ENCODE data around the gene TMCO4.

Gene TMCO4

DNA sequence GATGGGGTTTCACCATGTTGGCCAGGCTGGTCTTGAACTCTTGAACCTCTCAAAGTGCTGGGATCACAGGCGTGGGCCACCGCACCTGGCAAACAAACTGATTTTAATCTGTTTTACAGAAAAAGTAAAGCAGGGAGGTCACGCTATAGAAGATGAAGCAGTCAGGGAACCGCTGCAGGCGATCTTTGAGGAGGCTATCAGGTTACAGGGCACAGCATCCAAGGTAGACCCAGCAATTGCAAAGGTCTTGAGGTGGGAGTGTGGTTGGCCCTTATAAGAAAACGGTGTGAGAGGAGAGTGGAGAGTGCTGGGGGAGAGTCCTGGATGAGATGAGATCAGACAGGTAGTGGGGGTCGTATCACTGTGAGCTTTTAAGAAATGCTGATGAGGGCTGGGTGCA is 2.6 kb upstream of the TMCO4 start:
- DNase-seq (ENCODE audit: low read depth): no peak
- no peak for TF ChIP-seq CTCF (conservative IDR thresholded peaks at IDR 0.05; ENCODE audit: control insufficient read depth, insufficient read depth, low read depth, low read length)
- no peak overlapping the region for H3K4me3 ChIP-seq (ENCODE audit: control insufficient read depth, low read depth, low read length)

- peak; percentile 77 for DNase-seq (ENCODE audit: low read depth)
- H3K4me3 ChIP-seq (ENCODE audit: control insufficient read depth, low read depth, low read length): peak overlapping the region; percentile 48
- no peak for TF ChIP-seq CTCF (conservative IDR thresholded peaks at IDR 0.05; ENCODE audit: control insufficient read depth, insufficient read depth, low read depth, low read length)
Measured at GRCh38 chr1:19800076-19800804, 524 bp upstream of the TMCO4 start.

GRCh38 chr1:19798486-19799229 is 1.1 kb downstream of the TMCO4 start:
- peak overlapping the region; percentile 46 for H3K4me3 ChIP-seq (ENCODE audit: control insufficient read depth, low read depth, low read length)
- TF ChIP-seq CTCF (conservative IDR thresholded peaks at IDR 0.05; ENCODE audit: control insufficient read depth, insufficient read depth, low read depth, low read length): no peak
- DNase-seq (ENCODE audit: low read depth): no peak

DNA sequence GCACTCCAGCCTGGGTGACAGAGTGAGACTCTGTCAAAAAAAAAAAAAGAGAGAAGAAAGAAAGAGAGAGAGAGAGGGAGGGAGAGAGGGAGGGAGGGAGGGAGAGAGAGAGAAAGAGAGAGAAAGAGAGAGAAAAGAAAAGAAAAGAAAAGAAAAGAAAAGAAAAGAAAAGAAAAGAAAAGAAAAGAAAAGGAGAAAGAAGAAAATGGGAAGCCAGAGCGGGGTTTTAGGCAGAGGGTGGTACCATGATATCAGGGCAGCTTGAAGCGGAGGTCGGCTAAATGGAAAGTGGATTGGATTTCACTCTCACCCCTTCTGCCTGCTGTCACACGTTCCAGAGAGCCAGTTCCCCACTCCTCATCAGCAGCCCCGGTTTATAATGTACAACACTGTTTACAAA is 1.9 kb downstream of the TMCO4 start:
- TF ChIP-seq CTCF (conservative IDR thresholded peaks at IDR 0.05; ENCODE audit: control insufficient read depth, insufficient read depth, low read depth, low read length): no peak
- H3K4me3 ChIP-seq (ENCODE audit: control insufficient read depth, low read depth, low read length): no peak overlapping the region
- no peak for DNase-seq (ENCODE audit: low read depth)

- H3K4me3 ChIP-seq (ENCODE audit: control insufficient read depth, low read depth, low read length): no peak overlapping the region
- no peak for TF ChIP-seq CTCF (conservative IDR thresholded peaks at IDR 0.05; ENCODE audit: control insufficient read depth, insufficient read depth, low read depth, low read length)
- no peak for DNase-seq (ENCODE audit: low read depth)
Measured at GRCh38 chr1:19794583-19794982, 5.1 kb downstream of the TMCO4 start.

DNA sequence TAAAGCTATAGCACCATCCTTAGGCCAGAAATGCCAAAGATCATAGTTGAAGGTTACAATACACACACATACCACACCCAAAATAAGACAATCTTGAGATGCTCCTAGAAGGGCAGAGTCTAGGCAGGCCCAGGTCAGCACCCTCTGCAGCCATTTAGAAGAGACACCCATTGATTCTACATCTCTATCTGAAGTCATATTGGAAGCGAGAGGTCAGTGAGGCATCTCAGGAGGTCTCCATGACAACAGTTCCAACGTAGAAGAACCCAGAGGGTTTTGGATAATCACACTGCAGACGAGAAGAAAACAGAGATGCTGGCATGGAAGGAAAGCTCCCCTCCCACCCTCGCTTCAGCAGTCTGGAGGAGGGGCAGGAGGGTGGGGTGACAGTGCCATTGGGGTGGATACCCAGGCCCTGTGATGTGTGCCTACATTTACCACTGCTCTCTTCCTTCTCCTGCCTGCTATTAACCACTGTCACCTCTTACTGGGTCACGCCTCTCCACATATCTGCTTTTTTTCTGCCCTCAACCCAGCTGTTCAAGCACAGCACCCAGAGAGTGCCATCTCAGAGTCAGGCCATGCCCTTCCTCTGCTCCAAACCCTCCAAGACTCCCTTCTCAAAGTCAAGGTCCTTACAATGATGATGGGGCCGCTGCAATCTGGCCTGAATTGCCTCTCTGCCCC is 6.2 kb downstream of the TMCO4 start:
- no peak for DNase-seq (ENCODE audit: low read depth)
- no peak overlapping the region for H3K4me3 ChIP-seq (ENCODE audit: control insufficient read depth, low read depth, low read length)
- no peak for TF ChIP-seq CTCF (conservative IDR thresholded peaks at IDR 0.05; ENCODE audit: control insufficient read depth, insufficient read depth, low read depth, low read length)
